Epithelial cell of proximal tubule (primary cell): ENCODE results near the gene SERP2. TPM values are rescaled to one million over a fixed set of nuclear protein-coding genes. Genes with fewer than 3 reads are reported as not detected.

Source experiments
- DNase-seq: peaks from one replicate; pipeline ENCODE4 v3.0.0-alpha.2; 2011; ENCODE audit warnings: low read depth
- H3K4me3 ChIP-seq: 2 replicates; pipeline ENCODE4 v1.5.1; 2011; ENCODE audit warnings: low read depth, mild to moderate bottlenecking, low read length
- total RNA-seq: library from RNA; depleted of rRNA; stranded (reverse); fragments of >200 nt; gene quantifications from 2 replicates; pipeline ENCODE4 v1.2.3, GENCODE V29; 2015
- TF ChIP-seq, protein P1 (sequence below): conservative IDR thresholded peaks from 2 replicates; pipeline ENCODE4 v1.5.1; 2012; ENCODE audit warnings: low read depth, mild to moderate bottlenecking, low read length

Gene SERP2
- total RNA-seq, 1 donor from 2014 or later, result 2.7 TPM

DNA sequence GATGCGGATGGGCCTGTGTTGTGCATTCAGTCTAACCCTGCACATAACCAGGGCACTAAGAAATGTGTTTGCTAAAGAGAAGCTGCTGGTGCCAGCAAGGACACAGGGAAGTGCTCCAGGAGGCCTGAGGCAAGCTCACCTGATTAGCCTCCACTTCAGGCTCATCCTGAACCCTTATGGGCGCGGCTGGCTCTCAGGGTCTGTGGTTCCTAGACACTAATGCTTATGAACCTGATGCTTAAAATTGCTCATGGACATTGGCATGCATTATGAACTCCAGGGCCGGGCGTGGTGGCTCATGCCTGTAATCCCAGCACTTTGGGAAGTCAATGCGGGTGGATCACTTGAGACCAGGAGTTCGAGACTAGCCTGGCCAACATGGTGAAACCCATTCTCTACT, 34.3 kb downstream of the SERP2 start:
- DNase-seq, result no peak
- no peak overlapping the region for H3K4me3 ChIP-seq
- TF ChIP-seq, protein P1, sequence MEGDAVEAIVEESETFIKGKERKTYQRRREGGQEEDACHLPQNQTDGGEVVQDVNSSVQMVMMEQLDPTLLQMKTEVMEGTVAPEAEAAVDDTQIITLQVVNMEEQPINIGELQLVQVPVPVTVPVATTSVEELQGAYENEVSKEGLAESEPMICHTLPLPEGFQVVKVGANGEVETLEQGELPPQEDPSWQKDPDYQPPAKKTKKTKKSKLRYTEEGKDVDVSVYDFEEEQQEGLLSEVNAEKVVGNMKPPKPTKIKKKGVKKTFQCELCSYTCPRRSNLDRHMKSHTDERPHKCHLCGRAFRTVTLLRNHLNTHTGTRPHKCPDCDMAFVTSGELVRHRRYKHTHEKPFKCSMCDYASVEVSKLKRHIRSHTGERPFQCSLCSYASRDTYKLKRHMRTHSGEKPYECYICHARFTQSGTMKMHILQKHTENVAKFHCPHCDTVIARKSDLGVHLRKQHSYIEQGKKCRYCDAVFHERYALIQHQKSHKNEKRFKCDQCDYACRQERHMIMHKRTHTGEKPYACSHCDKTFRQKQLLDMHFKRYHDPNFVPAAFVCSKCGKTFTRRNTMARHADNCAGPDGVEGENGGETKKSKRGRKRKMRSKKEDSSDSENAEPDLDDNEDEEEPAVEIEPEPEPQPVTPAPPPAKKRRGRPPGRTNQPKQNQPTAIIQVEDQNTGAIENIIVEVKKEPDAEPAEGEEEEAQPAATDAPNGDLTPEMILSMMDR, result no peak

DNA sequence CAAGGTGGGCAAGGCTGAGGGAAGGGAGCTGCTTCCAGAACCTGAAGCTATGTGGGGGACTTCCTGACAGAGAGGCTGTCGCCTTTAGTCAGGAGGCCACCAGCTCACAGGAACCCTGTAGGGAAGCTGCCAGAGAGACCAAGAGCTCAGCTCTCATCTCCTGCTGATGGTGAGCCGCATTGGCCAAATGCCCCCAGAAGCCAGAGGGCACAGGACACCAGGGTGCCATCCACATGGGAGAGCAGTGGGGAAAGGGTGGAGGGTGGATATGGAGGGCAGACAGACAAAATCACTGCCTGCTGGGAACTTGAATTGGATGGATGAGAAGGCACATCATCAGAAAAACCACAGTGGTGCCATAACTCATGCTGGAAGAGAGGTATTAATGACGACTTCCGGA, 36.0 kb downstream of the SERP2 start:
- DNase-seq, result no peak
- no peak overlapping the region for H3K4me3 ChIP-seq
- TF ChIP-seq, protein P1, result no peak

DNA sequence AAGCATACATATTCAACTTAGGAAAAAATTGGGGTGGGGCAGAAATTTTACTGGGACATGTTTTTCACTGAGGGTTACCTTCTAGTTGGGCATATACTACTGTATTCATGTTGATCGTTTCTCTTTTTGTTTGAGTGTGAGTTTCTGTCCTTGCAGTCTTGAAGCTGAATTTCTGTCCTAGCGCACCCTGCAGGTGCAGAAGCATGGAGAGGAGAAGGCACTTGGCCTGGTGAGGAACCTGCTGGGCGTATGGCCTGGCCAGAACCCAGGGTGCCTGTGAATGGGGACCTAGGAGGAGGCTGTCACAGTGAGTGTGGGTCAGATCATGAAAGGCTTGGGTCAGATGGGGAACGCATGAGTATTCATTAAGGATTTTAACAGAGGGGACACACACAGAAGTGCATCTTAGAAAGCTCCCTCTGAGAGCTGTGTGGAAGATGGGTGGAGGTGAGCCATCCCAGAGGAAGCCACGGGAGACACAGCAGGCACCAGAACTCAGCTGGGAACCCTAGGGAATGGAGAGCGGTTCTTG, 36.8 kb downstream of the SERP2 start:
- TF ChIP-seq, protein P1, result no peak
- DNase-seq, result no peak
- H3K4me3 ChIP-seq, result no peak overlapping the region

DNA sequence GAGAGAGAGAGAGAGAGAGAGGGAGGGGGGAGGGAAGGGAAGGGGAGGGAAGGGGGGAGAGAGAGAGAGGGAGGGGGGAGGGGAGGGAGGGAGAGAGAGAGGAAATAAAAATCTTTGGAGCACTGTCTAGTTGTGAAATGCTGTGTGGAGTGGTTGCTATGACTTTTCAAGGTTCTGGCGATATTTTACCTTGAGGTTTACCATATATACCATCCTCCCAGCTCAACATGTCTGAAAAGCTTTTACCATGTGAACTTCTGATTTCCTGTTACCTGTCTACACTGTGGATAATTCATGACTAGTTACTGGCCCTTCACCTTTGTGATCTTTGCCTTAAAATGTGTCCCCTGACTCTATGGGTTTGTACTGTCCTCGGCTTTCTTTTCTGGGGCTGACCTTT, 38.2 kb downstream of the SERP2 start:
- DNase-seq, result no peak
- no peak overlapping the region for H3K4me3 ChIP-seq
- TF ChIP-seq, protein P1, result no peak

DNA sequence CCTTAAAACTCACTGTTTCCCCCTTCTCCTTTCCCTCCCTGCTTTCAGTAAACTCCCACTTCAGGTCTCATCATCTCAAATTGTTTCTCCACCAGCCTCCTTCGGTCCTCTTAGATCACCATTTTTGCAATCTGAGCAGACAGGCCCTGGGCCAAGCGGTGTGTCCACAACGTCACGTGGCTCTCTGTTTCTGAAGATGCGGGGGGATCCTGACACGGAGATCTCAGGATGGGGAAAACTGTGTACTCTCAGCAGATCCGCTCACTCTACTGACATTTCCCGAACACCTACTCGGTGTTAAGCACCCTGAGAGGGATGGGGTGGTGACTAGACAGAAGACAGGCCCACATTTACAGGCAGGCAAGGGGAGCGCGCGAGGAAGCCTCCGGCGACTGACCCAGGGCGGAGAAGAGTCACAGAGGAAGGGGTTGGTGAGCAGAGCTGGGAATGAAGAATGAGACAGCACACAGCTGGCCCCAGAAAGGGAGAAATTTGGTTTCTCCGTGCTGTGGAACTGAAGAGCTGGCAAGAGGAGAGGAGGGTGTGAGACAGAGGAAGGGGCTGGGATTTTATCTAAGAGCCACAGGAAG, 38.8 kb downstream of the SERP2 start:
- DNase-seq, result no peak
- H3K4me3 ChIP-seq, result no peak overlapping the region
- TF ChIP-seq, protein P1, result no peak

DNA sequence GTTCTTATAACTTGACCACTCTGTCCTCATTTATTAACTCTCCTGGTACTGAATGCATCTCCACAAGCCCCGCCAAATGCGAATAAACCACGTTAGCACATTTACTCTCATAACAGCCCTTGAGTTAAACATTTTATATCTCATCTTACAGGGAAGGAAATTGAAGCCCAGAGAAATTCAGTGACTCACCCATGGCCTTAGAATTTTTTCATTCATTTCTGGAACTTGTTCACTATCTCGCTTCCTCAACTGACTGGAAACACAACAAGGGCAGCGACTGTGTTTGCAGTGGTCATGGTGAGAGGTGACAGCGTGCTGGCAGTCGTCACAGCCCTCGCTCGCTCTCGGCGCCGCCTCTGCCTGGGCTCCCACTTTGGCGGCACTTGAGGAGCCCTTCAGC, 39.5 kb downstream of the SERP2 start:
- TF ChIP-seq, protein P1, result no peak
- DNase-seq, result no peak
- no peak overlapping the region for H3K4me3 ChIP-seq

DNA sequence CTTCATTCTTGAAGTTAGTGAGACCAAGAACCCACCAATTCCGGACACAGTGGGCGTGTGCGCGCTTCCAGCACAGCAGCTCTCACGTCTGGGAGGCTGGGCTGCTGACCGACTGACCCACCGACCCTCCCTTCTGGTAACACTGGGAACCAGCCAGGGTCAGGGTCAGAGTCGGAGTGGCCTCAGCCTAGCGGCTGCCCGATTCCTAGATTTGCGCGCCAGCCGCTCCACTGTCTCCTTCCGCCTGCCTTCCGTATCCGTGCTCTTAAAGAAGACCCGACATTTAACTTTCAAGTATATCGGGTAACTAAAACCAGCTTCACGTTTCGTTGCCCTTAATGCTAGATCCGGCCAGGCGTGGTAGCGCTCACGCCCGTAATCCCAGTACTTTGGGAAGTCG, 41.1 kb downstream of the SERP2 start:
- TF ChIP-seq, protein P1, result no peak
- H3K4me3 ChIP-seq, result no peak overlapping the region

More for the DNA sequence above, 41.1 kb downstream of the SERP2 start:
- DNase-seq, result no peak
